Type B pancreatic cell (in vitro differentiated cells): ENCODE results near the gene SRPK2. TPM values are rescaled to one million over a fixed set of nuclear protein-coding genes. Genes with fewer than 3 reads are reported as not detected.

Source experiments
- DNase-seq: peaks from one replicate; pipeline ENCODE4 v3.0.0; 2021; ENCODE audit warnings: mixed read lengths; ENCODE audit not compliant: unreplicated experiment; ENCODE audit errors: extremely low spot score
- H3K27ac Mint-ChIP-seq: 2 replicates; pipeline ENCODE4 v1.8.0; 2021; ENCODE audit warnings: mild to moderate bottlenecking, mixed read lengths
- H3K27me3 Mint-ChIP-seq: 2 replicates; pipeline ENCODE4 v1.8.0; 2021; ENCODE audit warnings: mixed read lengths
- H3K36me3 Mint-ChIP-seq: 2 replicates; pipeline ENCODE4 v1.8.0; 2021; ENCODE audit warnings: mixed read lengths
- H3K4me1 Mint-ChIP-seq: one replicate; pipeline ENCODE4 v1.8.0; 2021; ENCODE audit warnings: mixed read lengths; ENCODE audit not compliant: unreplicated experiment
- H3K4me3 Mint-ChIP-seq: 2 replicates; pipeline ENCODE4 v1.8.0; 2021; ENCODE audit warnings: mild to moderate bottlenecking, mixed read lengths
- H3K9me3 Mint-ChIP-seq: 2 replicates; pipeline ENCODE4 v1.8.0; 2021; ENCODE audit warnings: mixed read lengths
- total RNA-seq: library from RNA; stranded (reverse); gene quantifications from 2 replicates; pipeline ENCODE4 v1.2.1, GENCODE V29; 2021; ENCODE audit warnings: low replicate concordance
- TF ChIP-seq, protein P1 (sequence below): fragments of 200-600 bp; sonication (generic); conservative IDR thresholded peaks from 2 replicates; pipeline ENCODE4 v1.5.0; 2021; ENCODE audit warnings: antibody characterized with exemption, mild to moderate bottlenecking

SRPK2 gene
- total RNA-seq, 1 donor from 2014 or later, result 36.0 TPM

- peaks cover 17% of the 10 kb centered on the region for H3K4me1 Mint-ChIP-seq
- no peak overlapping the region for H3K4me3 Mint-ChIP-seq
- H3K27me3 Mint-ChIP-seq, result no peaks in the 10 kb centered on the region
- TF ChIP-seq, protein P1, sequence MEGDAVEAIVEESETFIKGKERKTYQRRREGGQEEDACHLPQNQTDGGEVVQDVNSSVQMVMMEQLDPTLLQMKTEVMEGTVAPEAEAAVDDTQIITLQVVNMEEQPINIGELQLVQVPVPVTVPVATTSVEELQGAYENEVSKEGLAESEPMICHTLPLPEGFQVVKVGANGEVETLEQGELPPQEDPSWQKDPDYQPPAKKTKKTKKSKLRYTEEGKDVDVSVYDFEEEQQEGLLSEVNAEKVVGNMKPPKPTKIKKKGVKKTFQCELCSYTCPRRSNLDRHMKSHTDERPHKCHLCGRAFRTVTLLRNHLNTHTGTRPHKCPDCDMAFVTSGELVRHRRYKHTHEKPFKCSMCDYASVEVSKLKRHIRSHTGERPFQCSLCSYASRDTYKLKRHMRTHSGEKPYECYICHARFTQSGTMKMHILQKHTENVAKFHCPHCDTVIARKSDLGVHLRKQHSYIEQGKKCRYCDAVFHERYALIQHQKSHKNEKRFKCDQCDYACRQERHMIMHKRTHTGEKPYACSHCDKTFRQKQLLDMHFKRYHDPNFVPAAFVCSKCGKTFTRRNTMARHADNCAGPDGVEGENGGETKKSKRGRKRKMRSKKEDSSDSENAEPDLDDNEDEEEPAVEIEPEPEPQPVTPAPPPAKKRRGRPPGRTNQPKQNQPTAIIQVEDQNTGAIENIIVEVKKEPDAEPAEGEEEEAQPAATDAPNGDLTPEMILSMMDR, result no peak
- DNase-seq, result no peak
- no peak overlapping the region for H3K27ac Mint-ChIP-seq
- no peaks in the 10 kb centered on the region for H3K9me3 Mint-ChIP-seq
- no peaks in the 10 kb centered on the region for H3K36me3 Mint-ChIP-seq
Observed at GRCh38 chr7:105209870-105210269, 178.9 kb downstream of the SRPK2 start.

- no peak for DNase-seq
- Mint-ChIP-seq H3K27me3 (no peaks in the 10 kb centered on the region), H3K4me3 (no peak overlapping the region), H3K27ac (no peak overlapping the region), H3K4me1 (peaks cover 17% of the 10 kb centered on the region), H3K9me3 (no peaks in the 10 kb centered on the region), H3K36me3 (no peaks in the 10 kb centered on the region)
- TF ChIP-seq, protein P1, result no peak
Observed at GRCh38 chr7:105209433-105209832, 179.3 kb downstream of the SRPK2 start.

GRCh38 chr7:105206985-105207384 lies 181.7 kb downstream of the SRPK2 start:
- DNase-seq, result no peak
- no peaks in the 10 kb centered on the region for H3K9me3 Mint-ChIP-seq
- H3K36me3 Mint-ChIP-seq, result peaks cover 4% of the 10 kb centered on the region
- H3K4me1 Mint-ChIP-seq, result peaks cover 22% of the 10 kb centered on the region
- no peaks in the 10 kb centered on the region for H3K27me3 Mint-ChIP-seq
- TF ChIP-seq, protein P1, result no peak
- H3K27ac Mint-ChIP-seq, result no peak overlapping the region
- H3K4me3 Mint-ChIP-seq, result no peak overlapping the region

DNA sequence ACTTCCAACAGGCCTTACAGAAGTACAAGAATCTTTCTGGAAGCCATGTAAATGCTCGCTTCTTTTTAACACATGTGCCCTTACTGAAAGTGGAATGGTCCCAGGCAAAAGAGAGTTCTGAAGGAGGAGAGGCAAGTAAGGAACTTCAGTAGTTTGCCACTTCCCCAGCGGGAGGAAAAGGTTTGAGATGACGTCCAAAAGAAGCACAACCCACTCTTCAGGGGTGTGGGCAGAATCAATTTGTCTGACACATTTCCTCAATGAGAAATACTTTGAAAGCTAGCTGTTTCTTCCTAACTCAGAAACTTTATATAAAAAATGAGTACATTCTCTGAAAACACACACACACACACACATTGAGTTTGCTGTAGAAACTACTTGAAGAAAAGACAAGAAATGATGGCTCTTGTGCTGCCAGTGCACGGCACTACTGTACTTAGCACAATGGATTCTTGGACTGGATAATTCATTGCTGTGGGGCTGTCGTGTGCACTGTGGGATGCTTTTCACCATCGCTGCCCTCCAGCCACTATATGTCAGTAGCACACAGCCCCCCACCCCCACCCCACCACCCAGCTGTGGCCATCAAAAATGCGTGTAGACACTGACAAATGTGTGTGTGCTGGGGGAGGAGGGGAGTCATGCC lies 183.0 kb downstream of the SRPK2 start:
- TF ChIP-seq, protein P1, result no peak
- no peak overlapping the region for H3K27ac Mint-ChIP-seq

DNA sequence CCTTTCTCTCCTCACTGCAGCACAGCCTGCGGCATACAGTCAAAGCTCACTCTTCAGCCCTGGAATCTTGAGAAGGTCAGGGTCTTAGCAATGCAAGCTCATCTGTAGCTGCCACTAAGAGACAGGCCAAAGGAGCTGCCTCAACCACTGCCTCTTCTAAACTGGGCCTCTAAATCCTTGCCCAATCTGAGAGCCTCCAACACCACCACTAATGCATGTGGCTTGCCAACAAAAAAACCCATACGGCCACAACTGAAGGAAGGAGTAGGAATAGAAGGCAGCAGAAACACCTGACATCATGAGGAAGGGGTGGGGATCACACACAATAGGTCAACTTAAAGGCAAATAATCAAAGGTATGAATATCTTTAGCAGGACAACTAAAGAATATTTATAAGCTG lies 183.8 kb downstream of the SRPK2 start:
- H3K36me3 Mint-ChIP-seq, result peaks cover 14% of the 10 kb centered on the region
- peaks cover 12% of the 10 kb centered on the region for H3K4me1 Mint-ChIP-seq
- H3K9me3 Mint-ChIP-seq, result no peaks in the 10 kb centered on the region
- H3K27me3 Mint-ChIP-seq, result no peaks in the 10 kb centered on the region
- H3K27ac Mint-ChIP-seq, result no peak overlapping the region
- TF ChIP-seq, protein P1, result no peak
- H3K4me3 Mint-ChIP-seq, result no peak overlapping the region
- DNase-seq, result no peak

More for the DNA sequence above, 183.0 kb downstream of the SRPK2 start:
- H3K9me3 Mint-ChIP-seq, result no peaks in the 10 kb centered on the region
- H3K4me3 Mint-ChIP-seq, result no peak overlapping the region
- H3K27me3 Mint-ChIP-seq, result no peaks in the 10 kb centered on the region
- peaks cover 19% of the 10 kb centered on the region for H3K4me1 Mint-ChIP-seq
- no peak for DNase-seq
- H3K36me3 Mint-ChIP-seq, result peaks cover 7% of the 10 kb centered on the region

- Mint-ChIP-seq H3K36me3 (peaks cover 14% of the 10 kb centered on the region), H3K9me3 (no peaks in the 10 kb centered on the region), H3K27ac (no peak overlapping the region), H3K4me1 (peaks cover 12% of the 10 kb centered on the region), H3K4me3 (no peak overlapping the region), H3K27me3 (no peaks in the 10 kb centered on the region)
- DNase-seq, result no peak
- TF ChIP-seq, protein P1, result no peak
Observed at GRCh38 chr7:105204520-105204919, 184.2 kb downstream of the SRPK2 start.
